ENCODE measurements around the gene PCYT2. TPM values are rescaled to one million over a fixed set of nuclear protein-coding genes. Genes with fewer than 3 reads are reported as not detected.
A peak's percentile ranks its signal among the peaks of the same experiment; 100 is the strongest.

Gene PCYT2
- total RNA-seq, 2 donors from 2014 or later = 66.8 to 70.9 TPM

DNA sequence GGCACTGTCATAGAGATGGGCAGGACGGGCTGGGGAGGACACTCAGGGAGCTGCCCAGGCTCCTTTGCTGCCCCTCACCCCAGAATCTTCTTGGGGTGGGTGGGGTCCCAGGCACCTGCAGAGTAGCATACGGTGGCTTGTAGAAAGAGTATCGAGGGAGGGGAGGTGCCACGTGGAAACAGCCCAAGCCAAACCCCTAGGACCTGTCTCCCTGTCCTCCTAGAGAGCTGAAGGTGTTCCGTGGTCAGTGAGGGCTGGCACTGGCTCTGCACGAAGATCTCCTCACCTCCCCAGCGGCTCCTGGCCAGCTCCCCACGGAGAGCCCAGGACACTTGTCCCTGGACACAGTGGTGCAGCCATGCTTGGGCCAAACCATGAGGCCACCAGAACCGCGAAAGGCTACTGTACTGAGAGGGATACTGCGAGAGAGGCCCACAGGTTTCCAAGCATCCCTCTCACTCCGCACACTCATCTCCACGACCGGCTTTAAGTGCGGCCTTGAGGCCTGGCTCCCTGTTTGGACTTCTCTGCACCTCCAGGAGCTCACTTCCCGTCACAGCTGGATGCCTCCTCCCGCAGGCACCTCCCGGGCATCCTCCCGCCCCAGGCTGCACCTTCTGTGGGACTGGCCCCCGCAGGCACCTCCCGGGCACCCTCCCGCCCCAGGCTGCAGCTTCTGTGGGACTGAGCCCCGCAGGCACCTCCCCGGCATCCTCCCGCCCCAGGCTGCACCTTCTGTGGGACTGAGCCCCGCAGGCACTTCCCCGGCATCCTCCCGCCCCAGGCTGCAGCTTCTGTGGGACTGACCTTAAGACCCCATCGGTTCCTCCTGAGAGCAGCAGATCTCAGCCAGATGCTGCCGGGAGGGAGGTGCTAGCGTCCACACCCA is 18.3 kb upstream of the PCYT2 start:
- TF ChIP-seq CTCF (conservative IDR thresholded peaks at IDR 0.05) = no peak
- Mint-ChIP-seq H3K36me3 (ENCODE audit: low read depth) (no peaks in the 10 kb centered on the region), H3K4me3 (peak overlapping the region; percentile 88), H3K27me3 (ENCODE audit: insufficient read depth) (peaks cover 6% of the 10 kb centered on the region), H3K4me1 (peaks cover 16% of the 10 kb centered on the region), H3K9me3 (no peaks in the 10 kb centered on the region), H3K27ac (no peak overlapping the region)
- peak overlapping the region; percentile 80 for H3K4me3 ChIP-seq (ENCODE audit: low read length)
- peaks cover 4% of the 10 kb centered on the region for H3K27me3 ChIP-seq (ENCODE audit: control insufficient read depth, insufficient read depth, low read length, poor library complexity, severe bottlenecking)
- DNase-seq = no peak
- no peak overlapping the region for H3K9ac ChIP-seq (ENCODE audit: extremely low read depth, low read length, poor library complexity, severe bottlenecking)
- H3K36me3 ChIP-seq (ENCODE audit: control insufficient read depth, insufficient read depth, low read length) = no peaks in the 10 kb centered on the region
- WGBS, 2 experiments (ENCODE audit: insufficient coverage in 1 of 2, insufficient read length in 1 of 2) = 91 to 92% methylated on average over 14 to 31 of the region's 31 CpGs
- H3K27ac ChIP-seq (ENCODE audit: low read depth, low read length) = no peak overlapping the region
- H3K9me3 ChIP-seq (ENCODE audit: control insufficient read depth, low read length) = no peaks in the 10 kb centered on the region
- peaks cover 17% of the 10 kb centered on the region for H3K4me1 ChIP-seq (ENCODE audit: control insufficient read depth, insufficient read depth, low read length)

GRCh38 chr17:81928544-81929252 is 17.5 kb upstream of the PCYT2 start:
- peaks cover 17% of the 10 kb centered on the region for H3K4me1 ChIP-seq (ENCODE audit: control insufficient read depth, insufficient read depth, low read length)
- H3K9ac ChIP-seq (ENCODE audit: extremely low read depth, low read length, poor library complexity, severe bottlenecking) = peak overlapping the region; percentile 63
- H3K27me3 Mint-ChIP-seq (ENCODE audit: insufficient read depth) = peaks cover 6% of the 10 kb centered on the region
- no peak overlapping the region for H3K27ac Mint-ChIP-seq
- H3K36me3 Mint-ChIP-seq (ENCODE audit: low read depth) = no peaks in the 10 kb centered on the region
- peak overlapping the region; percentile 80 for H3K4me3 ChIP-seq (ENCODE audit: low read length)
- TF ChIP-seq CTCF (conservative IDR thresholded peaks at IDR 0.05) = no peak
- no peaks in the 10 kb centered on the region for H3K9me3 Mint-ChIP-seq
- H3K36me3 ChIP-seq (ENCODE audit: control insufficient read depth, insufficient read depth, low read length) = no peaks in the 10 kb centered on the region
- H3K27ac ChIP-seq (ENCODE audit: low read depth, low read length) = no peak overlapping the region
- peak overlapping the region; percentile 88 for H3K4me3 Mint-ChIP-seq
- WGBS, 2 experiments (ENCODE audit: insufficient coverage in 1 of 2, insufficient read length in 1 of 2) = 37 to 41% methylated on average over 18 to 42 of the region's 44 CpGs
- peaks cover 22% of the 10 kb centered on the region for H3K4me1 Mint-ChIP-seq
- H3K9me3 ChIP-seq (ENCODE audit: control insufficient read depth, low read length) = no peaks in the 10 kb centered on the region
- peak; percentile 72 for DNase-seq
- peaks cover 4% of the 10 kb centered on the region for H3K27me3 ChIP-seq (ENCODE audit: control insufficient read depth, insufficient read depth, low read length, poor library complexity, severe bottlenecking)

- Mint-ChIP-seq H3K4me3 (peak within 1 kb of the TSS; percentile 88), H3K9me3 (no peaks in the 10 kb centered on the region), H3K36me3 (ENCODE audit: low read depth) (peaks cover 1% of the 10 kb centered on the region), H3K4me1 (peaks cover 22% of the 10 kb centered on the region), H3K27me3 (ENCODE audit: insufficient read depth) (peaks cover 6% of the 10 kb centered on the region), H3K27ac (peak within 1 kb of the TSS; percentile 94)
- peak; percentile 72 for TF ChIP-seq CTCF (conservative IDR thresholded peaks at IDR 0.05)
- peak within 1 kb of the TSS; percentile 89 for H3K9ac ChIP-seq (ENCODE audit: extremely low read depth, low read length, poor library complexity, severe bottlenecking)
- peaks cover 4% of the 10 kb centered on the region for H3K27me3 ChIP-seq (ENCODE audit: control insufficient read depth, insufficient read depth, low read length, poor library complexity, severe bottlenecking)
- no peaks in the 10 kb centered on the region for H3K36me3 ChIP-seq (ENCODE audit: control insufficient read depth, insufficient read depth, low read length)
- 0 to 1% methylated on average over 24 to 98 of the region's 98 CpGs for WGBS, 2 experiments (ENCODE audit: insufficient coverage in 1 of 2, insufficient read length in 1 of 2)
- peak within 1 kb of the TSS; percentile 87 for H3K4me3 ChIP-seq (ENCODE audit: low read length)
- no peaks in the 10 kb centered on the region for H3K9me3 ChIP-seq (ENCODE audit: control insufficient read depth, low read length)
- peaks cover 21% of the 10 kb centered on the region for H3K4me1 ChIP-seq (ENCODE audit: control insufficient read depth, insufficient read depth, low read length)
- peak within 1 kb of the TSS; percentile 87 for H3K27ac ChIP-seq (ENCODE audit: low read depth, low read length)
- peak; percentile 99 for DNase-seq
Observed at GRCh38 chr17:81927653-81928543, 16.7 kb upstream of the PCYT2 start, which contains the start of gene MAFG. MAFG (minus strand) TSS chr17:81927735; CDS start chr17:81923185, 4,550 bp downstream.
